Superior temporal gyrus (tissue), 1 donor: ENCODE results near the gene HDAC4.
A peak's percentile ranks its signal among the peaks of the same experiment; 100 is the strongest.

Experiments
- DNase-seq: peaks from one replicate; pipeline ENCODE4 v3.0.0-alpha.2; 2016; ENCODE audit errors: extremely low spot score

HDAC4 gene

DNA sequence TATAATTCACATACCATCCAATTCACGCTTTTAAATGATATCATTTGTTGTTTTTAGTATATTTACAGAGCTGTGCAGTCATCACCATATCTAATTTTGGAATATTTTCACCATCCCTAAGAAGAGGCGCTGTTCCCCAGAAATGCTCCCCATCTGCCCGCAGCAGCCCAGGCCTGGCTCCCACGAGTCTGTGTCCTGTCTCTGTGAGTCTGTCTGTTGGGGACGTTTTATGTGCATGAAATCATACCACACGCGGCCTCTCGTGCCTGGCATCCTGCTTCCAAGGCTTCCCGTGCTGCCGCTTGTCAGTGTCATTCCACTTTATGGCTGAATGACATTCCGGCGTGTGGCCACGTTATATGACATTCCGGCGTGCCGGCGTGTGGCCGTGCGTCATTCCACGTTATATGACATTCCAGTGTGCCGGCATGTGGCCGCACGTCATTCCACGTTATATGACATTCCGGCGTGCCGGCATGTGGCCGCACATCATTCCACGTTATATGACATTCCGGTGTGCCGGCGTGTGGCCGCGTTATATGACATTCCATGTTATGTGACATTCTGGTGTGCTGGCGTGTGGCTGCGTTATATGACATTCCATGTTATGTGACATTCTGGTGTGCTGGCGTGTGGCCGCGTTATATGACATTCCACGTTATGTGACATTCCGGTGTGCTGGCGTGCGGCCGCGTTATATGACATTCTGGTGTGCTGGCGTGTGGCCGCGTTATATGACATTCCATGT is 276.5 kb downstream of the HDAC4 start:
- DNase-seq, result peak; percentile 37

DNA sequence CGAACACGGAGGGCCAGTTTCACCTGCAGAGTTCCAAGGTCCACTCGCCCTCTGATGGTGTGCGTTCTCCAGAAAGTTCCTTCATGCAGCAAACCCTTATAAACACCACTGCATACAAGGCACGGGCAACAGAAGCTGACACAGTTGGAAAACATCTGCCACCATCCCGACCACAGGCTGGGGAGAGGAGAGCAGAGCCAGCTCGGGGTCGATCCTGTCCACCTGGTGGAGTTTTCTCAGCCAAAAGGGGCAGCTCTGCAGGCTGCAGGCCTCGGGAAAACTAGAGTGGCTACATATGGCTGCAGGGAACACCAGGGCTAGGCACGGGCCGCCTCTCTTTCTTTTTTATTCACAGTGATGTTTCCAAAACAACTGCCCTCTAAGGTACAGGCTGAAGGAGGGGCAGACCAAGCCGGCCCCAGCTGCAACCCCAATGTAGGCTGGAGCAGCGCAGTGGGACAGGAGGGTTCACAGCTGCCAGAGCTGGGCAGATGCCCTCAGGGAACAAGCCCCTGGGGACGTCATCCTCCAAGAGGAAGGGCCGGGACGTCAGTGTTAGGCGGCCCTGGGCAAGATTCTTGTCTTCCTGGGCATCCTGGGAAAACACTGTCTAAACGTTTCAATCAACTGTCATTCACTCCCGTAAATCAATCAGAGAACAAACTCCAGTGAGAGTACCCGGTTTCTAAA is 278.3 kb downstream of the HDAC4 start:
- no peak for DNase-seq

DNA sequence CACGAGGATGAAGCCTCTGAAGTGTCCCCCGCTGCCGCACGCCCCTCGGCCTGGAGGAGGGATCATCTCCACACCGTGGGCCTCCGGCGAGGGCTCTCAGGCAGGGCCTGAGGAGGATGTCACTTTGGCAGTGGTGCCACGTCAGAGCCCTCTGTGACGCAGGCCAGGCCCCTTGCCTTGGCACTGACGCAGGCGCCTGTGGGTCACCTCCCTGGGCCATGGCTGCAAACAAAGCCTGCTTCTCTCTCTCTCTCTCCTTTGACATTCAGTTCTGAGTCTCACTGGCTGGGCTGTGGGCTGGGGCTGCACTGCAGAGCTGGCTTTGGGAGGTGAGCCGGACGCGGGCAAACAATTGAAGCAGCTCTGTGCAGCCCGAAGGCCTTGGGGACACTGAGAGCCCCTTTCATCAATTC is 279.2 kb downstream of the HDAC4 start:
- DNase-seq, result peak; percentile 69

DNA sequence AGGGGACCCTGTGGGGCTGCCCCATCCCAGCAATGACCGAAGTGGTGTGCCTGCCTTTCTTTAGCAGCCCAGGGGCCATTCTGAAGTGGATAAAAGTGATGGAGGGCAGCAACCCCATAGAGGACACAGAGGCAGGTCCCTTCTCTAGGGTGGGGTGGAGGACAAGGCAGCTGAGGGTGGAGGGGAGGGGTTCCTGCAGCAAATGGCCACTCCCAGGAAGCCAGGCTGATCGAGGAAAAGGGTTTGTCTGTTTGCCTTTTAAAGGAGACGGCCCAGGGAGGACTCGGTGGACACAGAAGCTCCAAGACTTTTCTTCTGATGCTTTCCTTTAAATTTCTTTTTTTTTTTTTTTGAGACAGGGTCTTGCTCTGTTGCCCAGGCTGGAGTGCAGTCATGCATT is 280.2 kb downstream of the HDAC4 start:
- no peak for DNase-seq

DNA sequence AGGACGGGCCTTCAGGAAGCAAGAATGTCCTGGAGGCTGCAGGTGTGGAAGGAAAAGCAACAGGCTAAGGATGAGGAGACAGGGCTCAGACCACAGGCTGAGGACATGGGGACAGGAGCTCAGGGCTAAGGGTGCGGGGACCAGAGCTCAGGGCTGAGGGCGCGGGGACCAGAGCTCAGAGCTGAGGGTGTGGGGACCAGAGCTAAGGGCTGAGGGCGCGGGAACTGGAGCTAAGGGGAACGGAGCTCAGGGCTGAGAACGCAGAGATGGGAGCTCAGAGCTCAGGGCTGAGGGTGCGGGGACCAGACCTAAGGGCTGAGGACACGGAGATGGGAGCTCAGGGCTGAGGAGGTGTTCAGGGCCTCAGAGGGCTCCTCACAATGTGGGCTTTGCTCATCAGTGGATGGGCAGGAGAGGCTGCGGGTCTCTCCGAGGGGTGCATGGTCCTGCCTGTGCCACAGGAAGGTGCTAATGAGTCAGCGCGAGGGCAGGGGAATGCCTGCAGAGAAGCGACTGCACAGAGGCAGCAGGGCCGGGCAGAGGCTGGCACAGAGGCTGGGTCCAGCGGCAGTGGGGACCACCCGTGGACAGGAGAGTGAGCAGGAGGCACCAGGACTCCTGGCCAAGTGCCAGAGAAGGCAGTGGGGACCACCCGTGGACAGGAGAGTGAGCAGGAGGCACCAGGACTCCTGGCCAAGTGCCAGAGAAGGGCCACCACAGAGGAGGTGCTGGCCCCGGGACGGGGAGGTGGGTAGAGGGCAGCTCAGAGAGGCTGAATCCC is 281.3 kb downstream of the HDAC4 start:
- no peak for DNase-seq

DNA sequence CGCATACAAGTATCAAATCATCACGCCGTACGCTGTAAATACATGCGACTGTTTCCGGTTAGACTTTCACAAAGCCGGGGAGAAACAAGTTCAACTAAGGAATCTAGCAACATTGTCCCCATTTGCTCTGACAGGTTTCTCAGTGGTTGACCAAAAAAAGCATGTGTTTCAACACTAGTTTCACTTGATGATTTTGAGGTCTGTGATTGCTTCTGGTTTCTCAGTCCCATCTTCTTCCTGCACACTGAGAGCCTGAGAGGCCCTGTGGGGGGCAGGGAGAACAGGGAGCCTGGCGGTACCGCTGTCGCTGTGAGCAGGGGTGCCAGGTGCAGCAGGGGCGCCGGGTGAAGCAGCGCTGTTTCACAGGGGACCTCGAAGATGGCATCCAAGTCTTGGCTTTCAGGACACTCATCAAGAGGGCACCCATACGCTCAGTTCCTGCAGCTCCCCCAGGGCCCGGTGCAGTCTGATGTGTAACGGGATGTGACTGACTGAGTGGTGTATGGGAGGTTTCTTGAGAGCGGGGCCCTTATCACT is 282.1 kb downstream of the HDAC4 start:
- peak; percentile 25 for DNase-seq

DNA sequence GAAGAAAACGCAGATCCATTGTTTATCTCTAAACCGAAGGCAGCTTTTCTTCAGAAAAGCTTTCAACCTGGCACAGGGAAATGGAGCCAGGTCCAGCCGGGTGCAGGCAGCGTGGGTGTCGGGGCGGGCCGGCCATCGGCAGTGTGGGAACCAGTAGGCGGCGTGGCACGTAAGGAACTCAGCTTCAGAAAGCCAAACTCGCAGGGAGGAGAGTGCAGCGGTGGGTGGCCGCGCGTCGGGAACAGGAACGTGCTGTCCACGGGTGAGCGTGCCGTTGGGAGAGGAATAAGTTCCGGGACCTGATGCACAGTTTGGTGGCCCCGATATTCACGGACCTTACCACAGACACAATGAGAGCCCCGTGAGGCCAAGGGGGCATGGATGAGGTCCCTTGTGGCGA is 282.6 kb downstream of the HDAC4 start:
- DNase-seq, result no peak

DNA sequence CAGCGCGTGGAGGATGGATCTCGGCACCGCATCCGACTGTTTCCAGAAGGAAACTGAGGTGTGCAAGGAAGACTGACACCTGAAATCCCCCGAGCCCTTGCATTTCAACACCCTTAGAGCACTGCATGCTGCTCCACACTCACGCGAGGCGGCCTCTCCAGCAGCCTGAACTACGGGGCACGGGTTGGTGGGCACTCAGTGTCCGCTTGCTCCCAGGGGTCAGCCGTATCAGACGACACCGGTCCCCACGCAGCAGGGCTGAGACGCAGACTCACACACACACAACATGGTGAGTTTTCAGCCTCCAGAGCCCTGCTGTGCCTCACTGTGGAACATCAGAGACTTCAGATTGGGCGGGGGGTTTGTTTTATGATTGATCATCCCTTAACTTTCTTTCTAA is 283.0 kb downstream of the HDAC4 start:
- DNase-seq, result no peak

DNA sequence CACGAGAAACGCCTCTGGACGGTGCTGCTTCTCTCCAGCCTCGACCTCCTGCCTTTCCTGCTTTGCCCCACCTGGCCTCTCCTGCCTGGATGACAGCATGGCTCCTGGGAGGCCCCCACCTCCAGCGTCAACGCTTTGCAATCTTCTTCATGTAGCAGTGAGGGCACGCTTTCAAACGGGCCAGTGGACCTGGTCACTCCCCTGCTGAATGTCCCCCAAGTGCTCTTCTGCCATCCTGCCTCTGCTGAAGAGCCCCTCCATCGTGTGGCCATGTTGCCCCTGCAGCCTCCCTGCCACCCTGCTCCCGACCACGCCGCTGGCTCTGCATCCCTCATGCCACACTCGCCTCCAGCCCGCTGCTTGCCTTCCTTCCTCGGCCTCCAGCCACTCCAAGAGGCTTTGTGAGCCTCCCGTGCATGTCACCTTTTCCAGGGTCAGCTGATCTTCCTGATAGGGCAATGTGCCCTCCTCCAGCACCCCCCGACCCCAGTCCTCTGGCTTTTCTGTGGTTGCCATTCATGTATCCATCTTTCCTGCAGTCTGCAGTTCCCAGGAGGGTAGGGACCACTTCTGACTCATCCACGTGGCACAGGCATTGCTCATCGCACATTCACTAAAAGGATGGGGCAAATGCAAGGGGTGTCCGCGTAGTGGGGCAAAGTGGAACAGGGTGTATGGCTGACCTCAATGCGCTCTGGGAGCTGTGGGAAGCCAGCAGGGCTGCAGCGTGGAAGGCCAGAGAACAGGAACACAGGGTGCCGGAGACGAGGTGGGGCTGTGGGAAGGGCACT is 284.2 kb downstream of the HDAC4 start:
- no peak for DNase-seq

DNA sequence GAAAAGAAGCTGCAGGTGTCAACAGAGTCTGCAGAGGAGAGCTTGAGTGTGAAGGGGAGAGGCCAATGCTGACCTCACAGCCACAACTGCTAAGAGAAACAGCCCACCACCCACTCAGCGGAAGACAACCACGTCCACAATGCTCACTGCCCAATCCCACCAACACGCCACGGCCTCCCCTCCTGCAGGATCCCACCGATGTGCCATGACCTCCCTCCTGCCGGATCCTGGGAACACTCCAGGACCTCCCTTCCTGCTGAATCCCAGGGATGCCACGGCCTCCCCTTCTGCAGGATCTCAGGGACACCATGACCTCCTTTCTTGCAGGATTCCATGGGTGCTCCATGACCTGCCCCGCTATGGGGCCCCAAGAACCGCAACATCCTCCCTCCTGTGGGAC is 285.2 kb downstream of the HDAC4 start:
- no peak for DNase-seq

DNA sequence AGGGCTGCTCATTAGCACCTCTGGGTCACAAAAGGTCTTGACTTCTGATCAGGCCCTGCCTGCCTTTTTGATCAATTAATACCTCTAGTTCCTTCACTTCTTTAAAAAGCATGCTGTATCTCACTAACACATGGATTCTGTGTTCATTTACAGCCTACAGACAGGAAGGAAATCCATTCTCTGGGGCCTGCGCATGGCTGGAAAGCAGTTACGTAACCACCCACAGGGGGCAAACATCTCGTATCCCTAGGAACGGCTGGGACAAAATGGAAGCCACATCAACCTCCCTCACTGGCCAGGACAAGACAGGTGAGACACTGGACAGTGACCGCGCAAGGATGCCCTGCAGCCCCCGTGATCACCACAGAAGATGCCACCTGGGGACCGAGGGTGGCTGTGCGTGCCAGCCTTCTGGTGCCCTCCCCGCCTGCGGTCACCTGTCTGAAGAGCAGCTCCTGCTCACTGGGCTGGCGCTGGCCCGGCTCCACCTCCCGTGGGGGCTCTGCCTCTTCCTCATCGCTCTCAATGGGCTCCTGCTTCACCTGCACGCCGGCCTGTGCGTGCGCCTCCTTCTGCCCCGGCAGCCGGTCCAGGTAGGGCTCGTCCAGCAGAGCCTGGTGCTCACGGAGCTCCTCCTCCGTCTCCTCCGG is 286.1 kb downstream of the HDAC4 start:
- DNase-seq, result no peak

DNA sequence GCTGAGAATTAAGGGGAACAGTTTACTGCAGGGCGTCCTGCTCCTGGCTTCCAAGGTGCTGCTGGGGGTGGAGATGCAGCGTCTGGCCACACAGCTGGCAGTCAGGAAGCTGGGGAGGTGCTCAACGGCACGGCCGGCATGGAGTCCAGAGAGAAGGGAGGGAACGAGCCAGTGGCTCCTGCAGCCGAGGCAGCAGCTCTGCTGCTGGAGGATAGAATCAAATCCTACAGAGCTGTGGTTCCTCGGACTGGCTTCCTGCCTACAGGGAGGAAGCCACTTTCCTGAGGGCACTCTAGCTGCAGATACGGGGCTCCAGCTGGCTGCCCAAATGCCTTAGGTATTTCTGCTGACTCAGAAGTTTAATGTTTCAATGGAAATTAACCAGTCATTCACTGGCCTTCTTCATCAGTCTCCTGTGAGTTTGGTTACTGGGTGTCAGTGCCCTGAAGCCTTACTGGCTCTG is 286.7 kb downstream of the HDAC4 start:
- DNase-seq, result no peak

DNA sequence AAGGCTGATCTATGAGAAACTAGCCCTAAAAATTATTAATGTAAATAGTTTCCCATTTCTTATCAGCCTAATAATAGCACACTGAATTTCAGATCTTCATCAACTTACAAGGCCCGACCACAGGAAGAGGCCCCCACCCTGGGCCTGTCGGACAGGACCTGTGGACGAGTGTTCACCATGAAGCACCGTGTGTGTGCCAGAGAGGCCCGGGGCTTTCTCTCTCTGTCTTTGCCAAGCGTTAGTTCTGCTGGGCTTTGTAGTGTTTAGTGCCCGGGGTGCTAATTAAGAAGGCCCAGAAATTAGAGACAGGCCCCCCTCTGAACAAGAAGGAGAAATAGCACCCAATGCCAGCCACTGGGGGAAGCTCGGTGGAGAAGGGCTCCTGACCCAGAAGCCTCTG is 287.2 kb downstream of the HDAC4 start:
- peak; percentile 14 for DNase-seq

DNA sequence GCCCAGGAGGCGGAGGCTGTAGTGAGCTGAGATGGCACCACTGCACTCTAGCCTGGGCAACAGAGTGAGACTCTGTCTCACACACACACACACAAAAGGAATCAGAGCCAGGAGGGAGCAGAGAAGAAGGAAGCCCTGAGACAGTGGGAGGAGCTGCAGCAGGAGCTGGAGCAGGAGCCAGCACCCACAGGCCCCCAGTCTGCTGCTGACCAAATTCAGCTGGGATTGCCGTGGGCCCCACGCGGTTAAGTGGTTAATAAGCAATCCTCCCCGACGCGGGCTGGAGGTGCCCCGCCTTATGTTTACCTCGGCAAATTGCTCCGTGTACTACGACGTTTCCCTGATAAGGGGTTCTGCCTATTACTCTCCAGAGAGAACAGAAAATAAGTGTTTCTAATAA is 287.6 kb downstream of the HDAC4 start:
- DNase-seq, result peak; percentile 25

DNA sequence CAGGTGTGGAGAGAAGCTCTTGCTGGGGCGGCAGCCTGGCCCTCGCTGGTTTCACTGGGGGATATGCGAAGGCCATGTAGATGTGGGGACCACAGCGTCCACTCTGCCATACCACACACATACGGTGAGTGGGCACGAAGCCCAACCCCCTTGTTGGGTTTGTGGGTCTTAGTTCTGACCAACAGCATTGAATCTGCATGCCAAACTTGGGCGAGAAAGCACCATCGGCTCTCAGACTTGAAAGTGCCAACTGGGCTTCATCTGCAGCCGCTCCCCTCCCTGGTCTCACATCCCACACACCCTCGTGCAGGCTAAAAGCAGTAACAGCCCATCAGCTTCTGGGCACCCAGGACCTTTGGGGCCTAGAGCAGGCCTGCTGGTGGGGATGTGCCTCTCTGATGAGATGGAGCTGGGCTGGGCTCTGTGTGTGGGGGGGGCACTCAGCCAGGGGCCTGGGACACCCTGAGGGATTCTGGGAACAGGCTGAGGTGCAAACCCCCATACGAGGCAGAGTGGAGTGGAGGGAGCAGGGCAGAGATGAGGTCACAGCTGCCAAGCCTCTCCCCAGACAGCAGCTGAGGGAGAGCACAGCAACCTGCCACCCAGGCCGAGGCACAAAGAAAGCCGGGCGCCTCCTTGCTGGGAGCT is 288.6 kb downstream of the HDAC4 start:
- DNase-seq, result peak; percentile 22

DNA sequence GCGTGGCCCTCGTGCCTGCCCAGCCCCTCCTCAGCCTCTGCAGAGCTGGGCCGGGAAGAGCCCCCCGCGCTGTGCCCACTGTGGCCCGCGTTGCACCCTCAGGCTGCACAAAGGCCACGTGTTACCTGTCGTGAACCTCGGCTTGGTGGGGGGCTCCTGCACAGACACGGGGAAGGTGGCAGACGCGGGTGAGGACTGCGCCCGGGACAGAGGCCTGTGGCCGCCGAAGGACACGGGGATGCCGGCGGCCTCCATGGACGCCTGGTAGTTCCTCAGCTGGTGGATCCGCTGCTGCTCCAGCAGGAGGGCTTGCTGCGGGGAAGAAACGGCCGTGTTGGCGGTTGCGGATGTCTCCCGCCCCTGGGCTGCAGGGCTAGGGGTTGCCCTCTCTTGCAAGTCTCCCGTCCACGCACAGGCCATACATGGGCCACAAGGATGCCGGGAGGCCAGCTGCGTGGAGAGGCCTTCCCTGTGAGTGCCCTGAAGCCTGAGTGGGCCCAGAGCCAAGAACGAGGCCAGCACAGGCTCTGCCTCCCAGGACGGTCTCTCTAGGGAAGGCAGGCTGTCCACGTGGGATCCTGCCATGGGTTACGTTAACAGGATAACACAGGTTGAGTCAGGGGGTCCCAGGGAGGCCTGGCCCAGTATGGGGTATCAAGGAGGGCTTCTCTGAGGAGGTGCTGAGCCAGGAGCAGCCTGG is 289.3 kb downstream of the HDAC4 start:
- DNase-seq, result no peak

DNA sequence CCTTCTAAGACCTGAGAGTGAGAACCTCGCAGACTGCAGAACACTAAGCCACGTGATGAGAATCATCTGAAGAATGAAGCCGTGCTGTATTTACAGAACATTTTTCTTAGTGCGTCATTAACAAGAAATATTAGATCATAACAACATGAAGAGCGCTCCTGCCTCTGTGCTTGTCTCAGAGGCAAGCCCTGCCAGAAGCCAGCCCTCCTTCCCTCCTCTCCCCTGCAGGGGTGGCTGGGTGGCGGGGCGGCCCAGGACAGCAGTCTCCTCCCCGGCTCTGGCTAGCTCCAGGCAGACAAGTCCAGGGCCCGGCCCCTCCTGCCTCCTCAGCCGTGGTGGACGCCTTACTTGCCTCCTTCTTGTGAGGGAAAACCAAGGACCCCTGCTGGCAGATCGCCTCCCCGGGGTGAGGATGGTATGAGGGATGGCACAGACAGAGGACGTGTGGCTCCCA is 290.2 kb downstream of the HDAC4 start:
- no peak for DNase-seq

DNA sequence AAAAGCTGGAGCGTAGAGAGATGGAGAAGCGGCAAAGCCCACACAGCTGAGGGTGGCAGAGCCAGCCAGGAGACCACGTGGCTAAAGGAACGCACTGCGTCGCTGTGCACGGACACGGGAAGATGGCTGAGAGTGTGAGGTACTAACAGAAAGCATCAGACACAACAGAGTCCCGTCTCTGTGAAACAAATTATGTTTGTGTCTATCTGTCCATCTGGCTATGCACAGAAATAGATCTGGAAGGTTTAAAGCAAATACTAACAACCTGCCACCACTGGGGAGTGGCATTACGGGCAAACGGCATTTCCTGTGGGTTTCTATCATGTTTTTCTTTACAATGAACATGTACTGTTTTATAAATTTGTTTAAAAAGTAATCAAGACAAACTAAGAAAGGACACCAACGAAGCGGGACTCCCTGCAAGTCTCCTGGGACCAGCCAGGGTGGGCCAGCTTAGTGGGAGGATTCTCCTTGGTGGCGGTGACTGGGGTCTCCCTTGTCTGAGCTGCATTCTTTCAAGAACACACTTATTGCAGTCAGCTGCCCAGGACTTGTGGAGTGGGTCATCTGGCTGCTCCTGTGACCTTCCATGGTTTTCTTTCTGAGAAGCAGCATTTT is 290.8 kb downstream of the HDAC4 start:
- no peak for DNase-seq
